HK-2 (cell line): ENCODE measurements around the gene YBEY.
"Not testable (repeated sequence)": the region's sequence is repeated elsewhere in the genome, so short reads cannot be mapped to it uniquely, and the experiment has no call there.

Experiments
- DNase-seq: peaks from one replicate; pipeline ENCODE4 v3.0.0-alpha.2; 2018; ENCODE audit not compliant: unreplicated experiment

Gene YBEY

DNA sequence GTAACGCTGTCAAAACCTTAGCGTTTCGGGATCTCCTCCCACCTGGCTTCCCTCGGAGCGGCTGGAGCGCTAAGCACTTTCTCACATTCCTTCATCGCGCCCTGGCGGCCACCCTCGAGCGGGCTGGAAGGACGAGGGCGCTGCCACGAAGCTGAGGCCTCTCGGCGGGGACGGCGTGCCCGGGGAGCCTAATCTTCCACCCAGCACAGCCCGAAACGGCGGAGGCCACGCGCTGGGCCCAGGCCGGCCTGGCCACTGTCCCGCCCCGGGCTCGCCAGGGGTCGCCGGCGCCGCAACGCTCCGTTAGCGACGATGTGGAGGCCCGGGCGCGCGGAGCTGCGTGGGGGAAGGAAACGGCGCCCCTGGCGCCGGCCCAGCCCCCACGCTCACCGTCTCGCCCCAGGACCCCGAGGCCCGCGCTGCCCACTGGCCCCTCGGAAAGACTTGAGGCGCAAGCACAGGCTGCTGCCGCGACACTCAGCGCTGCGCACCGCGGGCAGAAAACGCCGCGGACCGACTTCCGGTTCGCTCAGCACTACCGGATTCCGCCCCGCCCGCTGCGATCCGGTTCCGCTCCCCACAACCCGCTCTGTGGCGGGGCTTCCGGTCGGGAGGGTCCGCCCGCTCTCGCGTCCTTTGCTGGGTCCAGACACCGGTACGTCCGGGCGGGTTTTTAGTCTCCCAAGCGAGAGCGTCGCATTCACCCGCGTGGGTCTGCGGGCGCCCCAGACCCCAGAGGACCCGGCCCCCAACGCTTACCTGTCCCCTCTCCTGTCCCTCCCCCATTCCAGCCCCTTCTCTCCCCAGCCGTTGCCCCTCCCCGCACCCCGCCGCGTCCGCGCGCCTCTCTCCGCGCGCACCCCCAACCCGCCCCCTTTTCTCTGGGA is at the start of gene YBEY:
Gene YBEY, plus strand, starts transcription at position 582 of the 887 bp plus-strand sequence. CDS start 572 bp downstream, outside the sequence.
- DNase-seq: peak; percentile 81

GRCh38 chr21:46237474-46237873 is 48.7 kb upstream of the YBEY start:
- no peak for DNase-seq

GRCh38 chr21:46239817-46240325 is 46.3 kb upstream of the YBEY start:
- no peak for DNase-seq

- DNase-seq: not testable (repeated sequence)
Measured at GRCh38 chr21:46241577-46241976, 44.6 kb upstream of the YBEY start.

GRCh38 chr21:46243325-46243724 is 42.8 kb upstream of the YBEY start:
- no peak for DNase-seq

DNA sequence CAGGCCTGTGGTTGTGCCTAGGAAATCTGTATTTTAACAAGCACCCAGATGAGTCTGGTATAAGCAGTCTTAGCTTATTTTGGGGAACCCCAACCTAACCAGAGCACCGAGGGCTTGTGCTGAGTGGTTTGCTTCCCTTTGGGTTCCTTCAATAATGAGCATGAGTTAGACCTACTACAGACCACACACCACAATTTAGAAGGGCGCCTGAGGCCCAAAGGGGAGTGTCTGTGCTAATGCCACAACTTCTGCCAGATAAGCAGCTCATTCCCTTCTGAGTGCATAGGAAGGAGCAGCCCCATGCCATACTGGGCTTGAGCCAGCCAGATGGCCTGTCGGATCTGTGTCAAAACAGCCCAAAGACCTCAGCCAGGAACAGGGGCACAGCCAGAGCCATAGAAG is 42.2 kb upstream of the YBEY start:
- DNase-seq: no peak

DNA sequence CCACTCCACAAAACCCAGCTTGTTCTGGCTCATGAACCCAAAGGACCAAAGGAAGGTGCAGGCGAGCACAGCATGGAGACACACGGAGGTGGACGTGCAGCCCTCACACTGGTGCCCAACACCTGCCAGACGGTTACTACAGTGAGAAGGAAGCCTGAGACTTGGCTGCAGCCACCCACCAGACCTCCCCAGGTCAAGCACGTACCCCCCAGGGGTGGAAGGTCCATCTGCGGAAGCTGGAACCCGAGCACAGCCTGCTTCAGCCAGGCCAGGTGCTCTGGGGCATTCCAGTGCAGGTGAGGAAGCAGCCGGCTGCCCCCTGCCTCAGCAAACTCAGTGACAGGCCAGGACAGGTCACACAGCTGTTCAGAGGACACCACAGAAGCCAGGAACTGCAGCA is 41.5 kb upstream of the YBEY start:
- no peak for DNase-seq

DNA sequence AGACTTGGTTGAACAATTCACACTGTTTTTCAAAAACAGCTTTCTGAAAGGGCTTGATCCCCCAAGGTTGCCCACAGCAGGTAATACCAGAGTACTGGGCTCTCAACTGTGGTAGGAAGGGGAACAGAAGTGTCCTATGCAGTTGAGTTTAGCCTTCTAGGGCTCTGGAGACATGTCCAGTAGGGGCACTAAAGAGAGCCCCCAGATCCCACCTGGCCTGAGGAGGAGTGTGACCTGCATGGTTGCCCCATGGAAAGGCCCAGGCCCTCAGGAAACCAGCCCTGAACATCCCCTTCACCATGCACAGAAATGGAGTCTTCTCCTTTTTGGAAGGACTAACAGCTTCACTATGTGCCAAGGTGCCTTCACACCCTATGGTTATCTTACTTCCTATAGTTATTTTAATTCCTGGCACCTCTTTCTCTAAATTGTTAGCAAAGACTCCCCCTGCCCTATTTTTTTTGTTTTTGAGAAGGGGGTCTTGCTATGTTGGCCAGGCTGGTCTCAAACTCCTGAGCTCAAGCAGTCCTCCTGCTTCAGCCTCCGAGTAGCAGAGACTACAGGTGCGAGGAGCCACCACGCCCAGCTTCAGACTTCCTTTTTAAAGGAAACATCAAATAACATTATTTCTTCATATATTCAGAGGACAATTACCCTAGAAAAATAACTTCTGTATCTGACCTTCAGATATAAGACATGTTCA is 40.8 kb upstream of the YBEY start:
- no peak for DNase-seq

DNA sequence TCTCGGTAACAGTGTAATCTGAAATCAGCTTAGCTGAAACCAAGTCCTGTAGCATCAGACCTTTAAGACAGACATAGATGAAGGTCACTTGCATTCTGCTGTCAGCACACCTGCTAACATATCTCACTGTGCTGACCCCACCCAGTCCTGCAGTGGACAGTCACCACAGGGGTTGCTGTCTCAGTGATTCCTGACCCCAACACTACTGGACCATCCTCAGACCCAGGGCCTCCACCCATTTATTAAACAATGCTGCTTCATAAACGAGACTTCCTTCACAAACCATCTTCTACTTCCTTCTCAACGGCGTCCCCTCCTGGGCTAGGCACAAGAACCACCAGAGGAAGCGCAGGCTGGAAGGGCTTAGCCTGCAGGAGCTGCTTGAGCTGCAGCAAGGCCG is 39.8 kb upstream of the YBEY start:
- DNase-seq: no peak

DNA sequence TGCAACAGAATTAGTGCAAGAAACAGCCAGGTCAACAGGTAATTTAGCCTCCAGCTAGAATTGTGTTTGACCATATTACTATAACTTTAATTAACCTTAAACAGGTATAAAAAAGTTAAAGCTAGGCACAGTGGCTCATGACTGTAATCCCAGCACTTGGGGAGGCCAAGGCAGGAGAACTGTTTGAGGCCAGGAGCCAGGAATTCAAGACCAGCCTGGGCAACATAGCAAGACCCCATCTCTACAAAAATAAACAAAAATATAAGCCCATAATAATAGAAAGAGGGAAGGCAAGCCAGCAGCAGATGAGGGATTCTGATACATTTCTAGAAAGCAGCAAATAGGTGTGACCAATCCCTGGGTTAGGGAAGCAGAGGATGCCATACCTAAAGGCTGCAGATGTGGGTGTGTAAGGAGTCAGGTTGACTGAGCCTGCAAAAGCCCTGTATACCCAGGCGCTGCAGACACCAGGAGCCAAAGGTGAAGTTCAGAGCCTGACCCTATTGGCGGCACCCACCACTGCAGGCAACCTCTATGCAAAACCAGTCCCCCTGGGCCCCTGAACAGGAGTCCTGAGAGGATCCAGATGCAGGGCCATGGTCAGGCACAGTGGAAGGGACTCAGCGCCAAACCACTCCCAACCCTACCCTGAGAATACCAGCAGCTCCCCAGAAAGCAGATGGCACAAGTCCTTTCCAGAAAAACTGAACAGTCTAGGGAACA is 38.3 kb upstream of the YBEY start:
- no peak for DNase-seq

DNA sequence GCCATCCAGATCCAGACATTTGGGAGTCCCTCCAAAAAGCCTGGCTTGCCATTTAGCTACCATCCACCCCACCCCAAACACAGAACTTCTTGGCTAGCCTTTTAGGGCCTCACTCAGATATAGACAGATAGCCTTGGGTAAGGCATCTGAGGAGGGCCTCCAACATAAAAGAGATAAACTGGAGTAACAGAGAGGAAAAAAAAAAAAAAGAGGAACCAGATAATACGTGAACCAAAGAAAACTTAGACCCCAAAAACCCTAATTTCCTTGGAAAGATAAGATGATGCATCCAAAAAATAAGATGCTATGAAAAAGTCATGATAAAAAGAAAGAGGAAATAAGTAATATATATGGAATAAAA is 37.7 kb upstream of the YBEY start:
- no peak for DNase-seq

DNA sequence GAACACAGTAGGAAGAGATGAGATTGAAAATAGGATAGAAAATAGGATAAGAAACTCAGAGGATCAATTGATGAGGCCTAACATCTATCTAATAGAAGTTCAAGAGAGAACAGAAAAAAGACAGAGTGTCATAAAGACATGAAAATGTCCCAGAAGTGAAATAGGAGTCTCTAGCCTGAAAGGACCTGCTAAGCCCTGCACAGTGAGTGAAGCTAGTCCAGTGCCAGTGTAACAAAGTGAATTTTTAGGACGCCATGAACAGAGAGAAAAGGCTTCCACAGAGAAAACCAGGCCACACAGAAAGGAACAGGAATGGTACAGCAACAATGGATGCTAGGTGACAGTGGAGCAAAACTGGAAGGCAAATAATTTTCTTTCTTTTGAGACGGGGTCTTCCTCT is 37.3 kb upstream of the YBEY start:
- DNase-seq: no peak

GRCh38 chr21:46250146-46250725 is 35.9 kb upstream of the YBEY start:
- no peak for DNase-seq

DNA sequence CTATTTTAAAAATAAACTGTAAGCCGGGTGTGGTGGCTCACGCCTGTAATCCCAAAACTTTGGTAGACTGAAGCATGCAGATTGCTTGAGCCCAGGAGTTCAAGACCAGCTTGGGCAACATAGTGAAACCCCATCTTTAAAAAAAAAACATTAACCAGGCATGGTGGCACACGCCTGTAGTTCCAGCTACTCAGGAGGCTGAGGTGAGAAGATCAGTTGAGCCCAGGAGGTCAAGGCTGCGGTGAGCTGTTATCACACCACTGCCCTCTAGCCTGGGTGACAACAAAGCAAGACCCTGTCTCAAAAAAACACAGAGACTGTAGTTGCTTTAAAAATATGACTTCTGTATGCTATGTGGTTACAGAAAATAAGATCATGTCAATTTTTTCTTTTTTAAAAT is 33.3 kb upstream of the YBEY start:
- no peak for DNase-seq

- no peak for DNase-seq
Measured at GRCh38 chr21:46253610-46254124, 32.5 kb upstream of the YBEY start.

- no peak for DNase-seq
Measured at GRCh38 chr21:46254208-46254975, 31.8 kb upstream of the YBEY start.

- DNase-seq: no peak
Measured at GRCh38 chr21:46255166-46255565, 31.0 kb upstream of the YBEY start.

GRCh38 chr21:46255758-46256337 is 30.3 kb upstream of the YBEY start:
- no peak for DNase-seq

- DNase-seq: no peak
Measured at GRCh38 chr21:46256501-46256994, 29.6 kb upstream of the YBEY start.

GRCh38 chr21:46264046-46264689 is 22.0 kb upstream of the YBEY start:
- DNase-seq: no peak
